GM19351 (cell line): Measurements from ENCODE around the gene DCAF11.

Experiments used
- ATAC-seq: cut with Tn5 transposase; IDR thresholded peaks from one replicate; pipeline ENCODE4 v1.9.1; 2021; ENCODE audit warnings: mild to moderate bottlenecking, moderate library complexity; ENCODE audit not compliant: unreplicated experiment

The DCAF11 gene

DNA sequence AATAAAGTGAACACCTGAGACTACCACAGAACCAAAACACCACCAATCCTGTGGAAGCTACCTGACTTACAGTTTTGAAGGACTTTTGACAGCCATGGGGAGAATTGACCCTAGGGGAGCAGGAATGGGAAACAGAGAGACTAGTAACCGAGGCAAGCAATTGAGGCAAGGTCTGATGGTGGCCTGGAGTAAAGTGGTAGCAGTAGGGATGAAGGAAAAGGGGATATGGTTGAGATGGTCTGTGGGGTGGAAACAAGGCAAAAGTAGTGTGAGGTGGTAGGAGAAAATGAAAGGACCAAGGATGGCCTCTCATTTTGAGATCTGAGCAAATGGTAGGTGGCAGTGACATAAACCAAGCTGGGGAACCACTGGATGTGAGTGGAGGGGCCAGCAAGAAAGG lies 42.3 kb downstream of the DCAF11 start:
- no peak for ATAC-seq

DNA sequence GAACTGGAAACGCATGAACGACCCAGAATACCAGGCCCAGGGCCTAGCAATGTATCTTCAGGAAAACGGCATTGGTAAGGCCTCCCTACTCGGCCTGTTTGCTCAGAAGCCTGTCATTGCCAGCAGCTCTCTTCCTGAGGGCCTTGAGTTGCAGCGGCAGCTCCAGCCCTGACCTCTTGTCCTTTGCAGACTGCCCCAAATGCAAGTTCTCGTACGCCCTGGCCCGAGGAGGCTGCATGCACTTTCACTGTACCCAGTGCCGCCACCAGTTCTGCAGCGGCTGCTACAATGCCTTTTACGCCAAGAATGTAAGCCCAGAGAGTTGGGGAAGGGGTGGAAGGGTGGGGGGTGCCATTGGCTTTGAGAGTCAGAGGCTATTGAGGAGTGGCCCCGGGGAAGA lies 42.8 kb downstream of the DCAF11 start:
- no peak for ATAC-seq

DNA sequence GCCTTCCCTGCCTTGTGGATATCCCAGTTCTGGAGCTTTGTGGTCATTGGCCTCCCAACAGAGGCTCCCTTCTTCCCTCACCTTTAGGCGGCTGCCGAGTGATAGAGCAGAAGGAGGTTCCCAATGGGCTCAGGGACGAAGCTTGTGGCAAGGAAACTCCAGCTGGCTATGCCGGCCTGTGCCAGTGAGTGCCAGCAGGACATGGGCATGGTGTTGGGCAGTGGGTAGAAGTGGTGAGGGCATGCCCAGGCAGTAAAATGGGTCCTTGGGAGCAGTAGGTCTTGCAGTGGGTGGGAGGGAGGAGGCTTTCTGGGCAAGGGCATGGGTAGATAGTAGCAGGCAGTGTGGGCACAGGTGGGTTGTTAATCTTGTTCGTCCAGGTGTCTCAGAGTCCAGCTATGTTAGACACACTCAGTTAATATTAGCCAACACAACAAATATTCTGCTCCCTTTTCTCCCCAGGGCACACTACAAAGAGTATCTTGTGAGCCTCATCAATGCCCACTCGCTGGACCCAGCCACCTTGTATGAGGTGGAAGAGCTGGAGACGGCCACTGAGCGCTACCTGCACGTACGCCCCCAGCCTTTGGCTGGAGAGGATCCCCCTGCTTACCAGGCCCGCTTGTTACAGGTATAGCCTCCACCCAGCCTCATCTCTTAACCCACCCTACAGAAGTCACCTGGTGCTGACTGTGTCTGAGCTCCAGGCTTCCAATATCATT lies 45.4 kb downstream of the DCAF11 start:
- ATAC-seq: no peak

DNA sequence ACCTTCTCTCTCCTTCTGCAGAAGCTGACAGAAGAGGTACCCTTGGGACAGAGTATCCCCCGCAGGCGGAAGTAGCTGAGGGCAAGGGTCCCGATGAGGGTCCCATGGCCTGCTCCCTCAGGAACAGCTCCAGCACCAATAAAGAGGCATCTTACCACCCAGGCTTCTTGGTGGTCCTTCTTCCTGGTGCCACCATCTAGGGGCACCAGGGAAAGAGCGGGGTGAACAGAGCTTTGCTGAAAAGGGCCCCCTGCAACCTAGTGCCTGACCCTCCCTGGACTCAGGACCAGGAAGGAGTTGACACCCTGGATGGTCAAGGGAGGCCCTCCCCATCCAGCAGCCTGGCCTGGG lies 45.9 kb downstream of the DCAF11 start:
- ATAC-seq: no peak

DNA sequence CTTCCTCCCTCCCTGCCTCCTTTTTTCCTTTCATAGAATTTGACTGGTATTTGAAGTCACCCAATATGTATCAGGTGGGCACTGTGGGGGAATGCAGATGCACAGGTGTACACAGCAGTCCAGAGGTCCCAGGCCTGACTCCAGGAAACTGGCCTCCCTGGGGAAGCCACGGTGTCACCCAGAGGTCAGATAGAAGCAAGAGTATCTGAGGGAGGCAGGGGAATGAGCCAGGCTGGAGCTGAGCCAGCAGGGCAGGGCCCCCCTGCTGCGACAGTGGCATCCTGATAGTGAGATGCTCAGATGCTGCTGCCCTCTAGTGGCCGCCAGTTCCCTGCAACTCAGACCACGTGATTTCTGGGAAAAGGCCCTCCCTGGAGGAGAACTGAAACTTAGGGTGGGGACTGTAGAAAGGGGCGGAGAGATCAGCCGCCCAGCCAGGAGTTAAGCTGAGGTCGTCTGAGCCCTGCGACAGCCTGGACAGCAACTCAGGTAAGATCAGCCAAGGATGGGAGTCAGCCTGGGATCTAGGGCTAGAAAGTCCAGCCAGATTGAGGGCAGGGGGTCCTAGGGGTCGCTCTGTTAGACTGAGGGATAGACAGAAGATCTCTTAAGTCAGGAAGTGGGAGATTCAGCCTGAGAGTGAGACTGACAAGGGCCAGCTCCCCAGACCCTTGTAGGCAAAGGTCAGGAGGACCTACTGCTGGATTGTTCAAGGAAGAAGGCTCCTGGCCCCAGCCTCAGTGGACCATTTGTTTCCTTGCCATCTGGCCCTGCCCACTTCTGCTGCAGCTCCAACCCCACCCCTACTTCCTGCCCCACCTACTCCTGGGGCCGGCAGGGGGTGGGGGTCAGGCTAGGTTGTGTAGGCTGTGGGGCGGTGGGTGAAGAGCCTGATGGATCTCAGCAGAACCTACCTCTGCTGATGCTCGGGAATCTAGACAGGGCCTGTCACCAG lies 46.5 kb downstream of the DCAF11 start, which contains the start of gene IRF9:
IRF9 (plus strand) TSS at position 416 of the 955 bp plus-strand sequence. CDS start 880 bp downstream, outside the sequence.
- ATAC-seq: peak; percentile 92

DNA sequence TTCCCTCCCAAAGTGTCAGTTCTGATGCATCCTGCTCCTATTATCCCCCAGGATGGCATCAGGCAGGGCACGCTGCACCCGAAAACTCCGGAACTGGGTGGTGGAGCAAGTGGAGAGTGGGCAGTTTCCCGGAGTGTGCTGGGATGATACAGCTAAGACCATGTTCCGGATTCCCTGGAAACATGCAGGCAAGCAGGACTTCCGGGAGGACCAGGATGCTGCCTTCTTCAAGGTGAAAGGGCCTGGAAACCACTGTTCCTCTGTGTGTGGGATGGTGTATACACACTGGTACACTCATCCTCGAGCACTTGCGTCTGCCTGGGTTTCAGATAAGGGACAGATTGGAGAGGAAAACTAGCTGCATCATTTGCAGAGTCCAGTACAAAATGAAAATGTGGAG lies 47.5 kb downstream of the DCAF11 start:
- no peak for ATAC-seq

DNA sequence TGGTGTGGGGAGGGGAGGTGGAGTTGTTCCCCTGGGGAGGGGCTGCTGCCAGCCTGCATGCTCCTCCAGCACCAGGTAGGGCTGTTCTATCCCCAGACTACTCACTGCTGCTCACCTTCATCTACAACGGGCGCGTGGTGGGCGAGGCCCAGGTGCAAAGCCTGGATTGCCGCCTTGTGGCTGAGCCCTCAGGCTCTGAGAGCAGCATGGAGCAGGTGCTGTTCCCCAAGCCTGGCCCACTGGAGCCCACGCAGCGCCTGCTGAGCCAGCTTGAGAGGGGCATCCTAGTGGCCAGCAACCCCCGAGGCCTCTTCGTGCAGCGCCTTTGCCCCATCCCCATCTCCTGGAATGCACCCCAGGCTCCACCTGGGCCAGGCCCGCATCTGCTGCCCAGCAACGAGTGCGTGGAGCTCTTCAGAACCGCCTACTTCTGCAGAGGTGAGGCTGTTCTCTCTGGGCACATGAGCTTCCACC lies 50.0 kb downstream of the DCAF11 start:
- ATAC-seq: no peak

DNA sequence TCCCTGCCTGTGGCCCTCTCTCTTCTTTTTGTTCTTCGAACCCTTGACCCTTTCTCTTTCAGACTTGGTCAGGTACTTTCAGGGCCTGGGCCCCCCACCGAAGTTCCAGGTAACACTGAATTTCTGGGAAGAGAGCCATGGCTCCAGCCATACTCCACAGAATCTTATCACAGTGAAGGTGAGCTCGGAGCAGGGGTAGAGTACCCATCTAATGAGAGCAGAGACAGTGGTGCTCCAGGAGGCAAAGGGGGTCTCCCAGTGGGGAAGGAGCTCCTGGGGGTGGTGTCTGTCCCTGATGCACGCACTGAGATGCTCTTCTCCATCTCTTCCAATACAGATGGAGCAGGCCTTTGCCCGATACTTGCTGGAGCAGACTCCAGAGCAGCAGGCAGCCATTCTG lies 51.2 kb downstream of the DCAF11 start:
- no peak for ATAC-seq

DNA sequence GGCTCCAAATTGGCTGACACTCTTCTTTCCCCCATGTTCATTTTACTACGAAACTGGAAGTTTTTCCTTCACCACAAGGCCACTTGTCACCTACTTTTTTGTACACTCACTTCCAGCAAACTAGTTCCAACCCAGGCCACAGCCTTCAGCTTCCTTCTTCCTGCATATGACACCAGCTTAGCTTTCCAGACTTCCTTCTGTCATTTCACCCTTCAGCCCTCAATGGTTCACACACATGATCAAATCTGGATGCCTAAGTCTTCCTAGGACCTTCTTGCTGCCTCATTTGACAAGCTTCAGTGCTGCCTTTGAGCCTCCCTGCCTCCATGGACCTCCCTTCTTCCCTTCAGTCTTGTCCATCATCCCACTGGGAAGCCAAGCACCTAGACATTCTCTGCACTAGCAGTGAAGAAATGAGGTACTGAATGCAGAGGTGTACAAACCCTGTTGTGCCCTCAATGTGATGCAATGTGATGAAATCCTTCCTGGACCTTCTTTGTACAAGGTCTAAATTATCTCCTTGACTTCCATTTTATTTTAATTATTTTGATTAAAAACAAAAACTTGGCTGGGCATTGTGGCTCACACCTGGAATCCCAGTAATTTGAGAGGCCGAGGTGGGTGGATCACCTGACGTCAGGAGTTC lies 53.0 kb downstream of the DCAF11 start:
- no peak for ATAC-seq

DNA sequence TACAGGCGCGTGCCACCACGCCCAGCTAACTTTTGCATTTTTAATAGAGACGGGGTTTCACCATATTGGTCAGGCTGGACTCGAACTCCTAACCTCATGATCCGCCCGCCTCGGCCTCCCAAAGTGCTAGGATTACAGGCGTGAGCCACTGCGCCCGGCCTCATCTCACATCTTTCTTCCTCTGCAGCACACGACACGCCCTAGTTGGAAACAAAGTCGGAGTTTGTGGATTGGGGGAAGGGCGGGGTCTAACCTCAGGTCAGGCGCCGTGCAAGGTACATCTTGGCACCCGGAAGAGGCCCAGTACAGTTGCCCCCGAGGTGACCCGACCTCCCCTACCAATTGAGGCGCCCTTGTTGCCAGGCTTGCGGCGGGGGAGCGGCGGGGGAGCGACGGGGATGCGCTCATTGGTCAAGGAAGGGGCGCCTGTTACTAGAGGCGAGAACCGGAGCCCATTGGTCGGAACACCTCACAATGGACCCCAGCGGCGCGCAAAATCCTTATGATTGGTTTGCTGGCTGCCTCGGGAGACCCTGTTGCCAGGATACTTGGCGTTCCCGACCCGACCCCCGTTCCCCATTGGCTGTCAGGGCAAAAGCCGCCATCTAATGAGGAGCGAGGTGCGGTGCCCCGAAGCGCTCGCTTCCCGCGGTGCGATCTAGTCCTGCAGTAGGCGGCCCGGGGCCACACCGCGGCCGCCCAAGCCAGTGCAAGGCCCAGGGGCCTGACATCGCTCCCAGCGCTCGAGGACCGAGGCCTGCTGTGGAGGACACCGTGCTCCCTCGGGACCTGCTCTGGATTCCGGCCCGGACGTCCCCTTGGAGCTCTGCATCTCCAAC lies 57.1 kb downstream of the DCAF11 start, which contains the start of gene REC8:
REC8 (plus strand) TSS at position 659 of the 839 bp plus-strand sequence. CDS start 473 bp downstream, outside the sequence.
- peak; percentile 69 for ATAC-seq

DNA sequence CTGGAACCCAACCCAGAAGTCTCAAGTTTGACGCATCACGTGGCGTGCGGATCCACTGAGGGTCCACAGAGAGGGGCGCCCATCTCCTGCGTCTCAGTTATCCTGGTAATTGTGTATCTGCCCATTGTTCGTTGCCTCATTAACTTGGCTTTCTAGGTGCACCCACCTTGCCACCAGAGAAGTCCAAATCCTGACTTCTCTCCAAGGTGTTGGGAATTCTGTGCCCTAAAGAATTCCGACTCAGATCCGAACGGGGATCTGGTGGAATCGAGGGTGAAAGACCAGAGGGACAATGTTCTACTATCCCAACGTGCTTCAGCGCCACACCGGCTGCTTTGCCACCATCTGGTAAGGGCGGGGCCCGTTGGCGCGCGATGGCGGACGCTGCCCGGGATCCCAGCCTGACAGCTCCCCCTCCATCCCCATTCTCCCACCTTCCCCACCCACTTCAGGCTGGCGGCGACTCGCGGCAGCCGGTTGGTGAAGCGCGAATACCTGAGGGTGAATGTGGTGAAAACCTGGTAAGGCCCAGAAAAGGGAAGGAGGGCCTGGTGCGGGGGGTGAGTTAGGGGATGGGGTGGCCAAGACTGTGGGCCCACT lies 57.8 kb downstream of the DCAF11 start:
- no peak for ATAC-seq

DNA sequence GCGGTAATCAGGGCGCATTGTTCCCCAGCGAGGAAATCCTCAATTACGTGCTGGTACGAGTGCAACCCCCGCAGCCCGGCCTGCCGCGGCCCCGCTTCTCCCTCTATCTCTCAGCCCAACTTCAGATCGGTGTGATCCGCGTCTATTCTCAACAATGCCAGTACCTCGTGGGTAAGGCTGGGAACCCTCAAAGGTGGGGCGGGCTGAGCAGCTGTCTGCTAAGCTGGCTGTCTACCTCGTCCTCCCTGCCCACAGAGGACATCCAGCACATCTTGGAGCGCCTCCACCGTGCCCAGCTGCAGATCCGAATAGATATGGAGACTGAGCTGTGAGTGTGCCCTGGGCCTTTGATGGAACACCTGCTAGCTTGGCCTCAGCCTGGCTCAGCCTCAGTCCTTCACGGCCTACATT lies 58.3 kb downstream of the DCAF11 start:
- no peak for ATAC-seq
